Stimulated activated CD8-positive, alpha-beta memory T cell treated with anti-CD3 and anti-CD28 coated beads, Interleukin-7, amount 100 ng/mL, for 24 hours (primary cell): Measurements from ENCODE around the gene HDAC8.
"Not testable (repeated sequence)": the region's sequence is repeated elsewhere in the genome, so short reads cannot be mapped to it uniquely, and the experiment has no call there.

ENCODE experiments used
- DNase-seq: peaks from one replicate; pipeline ENCODE4 v3.0.0-alpha.2; 2020; ENCODE audit warnings: low read depth

Gene HDAC8

DNA sequence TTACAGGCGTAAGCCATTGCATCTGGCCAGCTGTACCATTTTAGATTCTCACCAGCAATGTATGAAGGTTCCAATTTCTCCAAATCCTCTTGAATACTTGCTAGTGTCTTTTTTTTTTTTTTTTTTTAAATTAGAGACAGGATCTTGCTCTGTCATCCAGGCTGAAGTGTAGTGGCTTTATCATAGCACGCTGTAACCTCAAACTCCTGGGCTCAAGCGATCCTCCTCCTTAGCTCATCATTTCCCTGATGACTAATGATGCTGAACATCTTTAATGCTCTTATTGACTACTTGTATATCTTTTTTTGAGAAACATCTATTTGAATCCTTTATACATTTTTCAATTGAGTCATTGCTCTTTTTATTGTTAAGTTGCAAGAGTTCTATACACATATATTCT lies 40.3 kb downstream of the HDAC8 start:
- no peak for DNase-seq

DNA sequence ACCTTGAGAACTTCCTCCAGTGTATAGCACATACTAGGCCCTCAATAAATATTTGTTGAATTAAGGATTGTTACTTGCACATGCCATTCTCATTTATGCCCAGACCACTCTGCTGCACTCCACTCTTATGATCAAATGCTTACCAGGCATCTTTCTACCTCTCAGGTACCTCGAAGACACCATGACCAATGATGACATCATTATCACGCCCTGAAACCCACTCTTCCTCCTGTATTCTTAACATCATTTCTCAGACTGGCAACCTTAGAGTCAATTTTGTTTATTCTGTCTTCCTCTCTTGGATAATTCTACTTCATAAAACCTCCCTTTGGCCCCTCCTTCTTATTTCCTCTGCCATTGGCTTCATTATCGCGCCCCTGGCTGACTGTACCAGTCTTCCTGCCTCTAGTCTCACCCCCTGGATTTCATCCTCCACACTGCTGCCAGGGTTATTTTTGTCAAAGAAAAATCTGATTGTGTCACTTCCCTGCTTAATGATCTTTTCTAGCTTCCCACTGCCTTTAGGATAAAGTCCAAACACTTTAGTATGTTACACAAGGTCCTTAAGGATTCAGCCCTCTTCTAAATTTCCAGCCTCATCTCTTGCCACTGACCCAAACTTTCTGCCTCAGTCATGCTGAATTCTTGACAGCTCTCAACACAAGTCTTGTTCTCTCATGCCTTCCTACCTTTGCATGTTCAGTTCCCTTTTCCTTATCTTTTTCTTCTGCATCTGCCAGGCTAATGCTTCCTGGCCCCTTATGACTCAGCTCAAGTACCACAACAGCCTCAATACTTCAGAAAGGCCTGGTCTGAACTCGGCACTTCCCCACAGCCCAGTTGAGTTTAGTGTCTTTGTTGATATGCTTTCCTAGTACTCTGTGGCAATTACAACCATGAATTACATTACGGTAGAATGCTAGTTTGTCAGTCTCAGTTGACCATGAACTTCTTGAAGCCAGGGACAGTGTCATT lies 45.8 kb downstream of the HDAC8 start:
- DNase-seq = no peak

DNA sequence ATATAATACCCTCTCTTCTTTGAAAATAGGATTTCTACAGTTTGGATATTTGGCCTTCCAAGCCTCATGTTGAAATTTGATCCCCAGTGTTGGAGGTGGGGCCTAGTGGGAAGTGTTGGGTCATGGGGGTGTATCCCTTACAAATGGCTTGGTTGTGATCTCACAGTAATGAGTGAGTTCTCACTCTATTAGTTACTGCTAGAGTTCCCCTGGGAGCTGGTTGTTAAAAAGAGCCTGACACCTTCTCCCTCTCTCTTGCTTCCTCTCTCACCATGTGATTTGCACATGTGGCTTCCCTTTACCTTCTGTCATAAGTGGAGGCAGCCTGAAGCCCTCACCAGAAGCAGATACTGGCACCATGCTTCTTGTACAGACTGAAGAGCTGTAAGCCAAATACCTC lies 73.9 kb downstream of the HDAC8 start:
- no peak for DNase-seq

DNA sequence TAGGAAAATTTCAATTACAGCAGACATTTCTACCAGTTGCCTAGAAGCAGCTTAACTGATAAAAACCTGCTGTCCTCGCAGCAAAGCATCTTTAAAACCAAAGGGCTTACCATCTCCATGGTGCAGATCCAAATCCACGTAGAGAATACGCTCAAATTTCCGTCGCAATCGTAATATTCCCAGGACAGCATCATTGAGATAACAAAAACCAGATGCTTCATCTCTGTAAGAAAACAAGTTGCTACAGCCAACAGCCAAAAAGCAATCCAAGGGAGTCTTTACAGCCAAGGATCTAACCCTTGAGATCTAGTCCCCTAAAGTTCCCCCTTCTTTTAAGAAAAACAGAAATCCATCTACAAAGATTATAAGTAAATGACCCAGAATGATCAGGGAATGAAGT lies 77.6 kb downstream of the HDAC8 start:
- no peak for DNase-seq

DNA sequence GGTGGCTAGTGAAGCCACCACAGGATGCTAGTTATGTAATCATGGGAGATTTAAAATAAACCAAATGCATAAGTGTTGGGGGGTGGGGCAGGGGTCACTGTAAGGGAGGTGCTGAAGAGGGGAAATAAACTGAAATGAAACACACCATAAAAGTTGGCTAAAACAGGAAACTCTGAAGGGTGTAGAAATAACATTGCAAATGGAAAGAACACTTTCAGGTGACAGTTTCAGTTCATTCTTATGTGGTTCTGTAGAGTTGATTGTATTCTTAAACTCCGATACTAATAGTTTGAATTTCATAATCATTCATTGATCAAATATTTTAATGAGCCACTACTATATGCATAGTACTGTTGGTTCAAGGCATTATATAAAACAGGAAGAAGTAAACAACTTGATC lies 80.1 kb downstream of the HDAC8 start:
- DNase-seq = no peak

DNA sequence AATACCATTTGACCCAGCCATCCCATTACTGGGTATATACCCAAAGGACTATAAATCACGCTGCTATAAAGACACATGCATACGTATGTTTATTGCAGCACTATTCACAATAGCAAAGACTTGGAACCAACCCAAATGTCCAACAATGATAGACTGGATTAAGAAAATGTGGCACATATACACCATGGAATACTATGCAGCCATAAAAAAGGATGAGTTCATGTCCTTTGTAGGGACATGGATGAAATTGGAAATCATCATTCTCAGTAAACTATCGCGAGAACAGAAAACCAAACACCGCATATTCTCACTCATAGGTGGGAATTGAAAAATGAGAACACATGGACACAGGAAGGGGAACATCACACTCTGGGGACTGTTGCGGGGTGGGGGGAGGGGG lies 82.4 kb downstream of the HDAC8 start:
- not testable (repeated sequence) for DNase-seq

DNA sequence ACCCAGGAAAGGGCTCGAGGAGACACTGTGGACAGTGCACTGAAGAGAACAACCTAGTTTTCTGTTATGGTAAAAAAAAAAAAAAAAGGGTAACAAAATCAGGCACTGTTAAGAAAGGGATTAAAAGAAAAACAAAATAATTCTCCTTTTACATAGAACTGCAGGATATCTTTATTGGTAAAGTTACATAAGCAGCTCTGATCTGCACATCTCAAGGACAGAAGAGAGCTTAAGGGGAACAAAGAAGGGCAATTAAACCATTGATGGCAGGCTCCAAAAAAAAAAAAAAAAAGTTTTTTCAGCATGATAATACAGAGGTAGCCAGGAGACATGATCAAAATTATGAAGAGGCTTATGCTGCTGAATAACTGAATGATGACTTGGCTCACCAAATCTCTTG lies 85.0 kb downstream of the HDAC8 start:
- DNase-seq = no peak

DNA sequence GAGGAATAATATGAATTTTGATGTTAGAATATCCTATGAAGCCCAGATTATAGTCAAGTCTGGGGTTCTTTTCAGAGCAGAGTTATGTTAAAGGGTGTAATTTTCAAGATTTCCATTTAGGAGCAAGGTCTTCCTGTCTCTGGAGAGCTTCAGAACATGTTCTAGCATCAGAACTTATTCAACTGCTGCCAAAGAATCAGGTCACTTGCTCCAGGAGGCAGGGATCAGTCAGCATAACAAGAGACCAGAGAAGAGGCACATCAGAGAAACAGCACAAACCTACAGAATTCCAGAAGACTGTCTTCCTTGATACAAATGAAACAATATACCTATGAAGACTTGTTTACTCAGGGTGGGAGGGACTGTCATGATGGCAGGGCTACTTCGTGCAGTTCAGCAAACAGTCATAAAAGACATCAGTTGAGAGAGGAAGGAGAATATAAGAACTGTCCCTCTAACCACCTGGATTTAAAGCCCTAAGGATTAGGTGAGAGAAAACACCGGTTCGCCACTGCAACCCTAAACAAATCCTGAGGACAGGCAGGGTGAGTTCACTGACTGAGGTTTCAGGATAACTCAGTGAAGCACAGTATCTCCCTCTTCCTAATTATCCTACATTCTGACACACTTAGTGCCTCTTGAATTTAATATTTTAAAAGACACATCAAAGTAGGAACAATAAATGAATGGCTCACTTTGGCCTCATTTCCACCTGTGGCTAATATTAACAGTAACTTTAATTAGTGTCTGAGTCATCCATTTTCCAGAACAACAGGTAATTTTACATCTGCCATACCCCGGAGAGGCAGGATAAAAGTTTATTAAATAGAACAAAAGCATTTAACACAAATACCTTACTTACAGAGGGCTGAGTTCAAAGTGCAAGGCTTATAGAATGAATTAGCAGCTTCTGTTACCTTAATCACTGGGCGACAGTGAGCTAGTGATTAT lies 93.0 kb downstream of the HDAC8 start:
- no peak for DNase-seq

DNA sequence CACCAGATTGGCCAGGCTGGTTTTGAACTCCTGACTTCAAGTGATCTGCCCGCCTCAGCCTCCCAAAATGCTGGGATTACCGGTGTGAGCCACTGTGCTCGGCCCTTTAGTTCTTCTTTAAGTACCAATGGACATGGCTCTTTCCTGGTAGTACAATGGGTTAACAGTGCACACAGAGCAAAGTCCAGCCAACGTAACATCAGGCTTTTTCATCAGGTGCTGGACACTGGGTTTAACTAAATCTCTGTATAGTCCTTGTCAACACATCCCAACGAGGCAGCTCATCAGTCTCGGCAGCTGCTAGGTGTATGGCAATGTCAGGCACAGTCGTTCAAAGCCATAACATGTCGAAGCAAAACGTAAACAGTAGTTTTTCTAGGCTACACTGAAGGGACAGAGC lies 93.8 kb downstream of the HDAC8 start:
- DNase-seq = no peak

DNA sequence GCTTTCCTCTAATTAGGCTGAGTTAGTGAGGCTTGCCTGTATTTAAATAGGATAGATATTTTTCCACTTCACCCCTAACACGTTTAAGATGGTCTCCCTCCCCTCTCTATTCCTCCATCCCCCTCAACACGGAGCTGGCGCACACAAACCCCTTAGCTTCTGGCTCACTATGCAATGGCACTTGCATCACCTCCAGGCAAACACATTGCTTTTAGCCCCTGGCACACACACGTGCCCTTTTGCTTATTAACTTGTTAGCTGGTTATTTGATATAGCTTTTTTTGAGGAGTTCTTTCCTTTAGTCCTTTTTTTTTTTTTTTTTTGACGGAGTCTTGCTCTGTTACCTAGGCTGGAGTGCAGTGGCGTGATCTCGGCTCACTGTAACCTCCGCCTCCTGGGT lies 94.3 kb downstream of the HDAC8 start:
- DNase-seq = no peak

DNA sequence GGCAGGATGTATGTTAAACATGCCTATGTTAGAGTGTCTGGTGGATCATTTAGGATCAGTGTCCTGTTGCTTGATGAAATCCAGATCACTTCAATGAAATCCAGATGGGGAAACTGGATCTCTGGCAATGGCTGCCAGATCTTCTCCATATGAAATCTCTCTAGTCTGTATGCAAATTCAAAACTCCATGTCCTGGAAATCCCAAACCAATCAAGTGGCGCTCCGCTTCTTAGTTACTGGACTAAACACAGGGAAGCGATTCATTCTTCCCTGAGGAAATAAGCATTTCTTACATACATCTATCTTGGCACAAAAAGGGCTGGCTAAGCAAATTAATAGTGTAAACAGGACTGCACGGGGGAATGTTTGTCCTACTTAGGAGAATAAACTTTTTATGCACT lies 94.9 kb downstream of the HDAC8 start:
- no peak for DNase-seq

DNA sequence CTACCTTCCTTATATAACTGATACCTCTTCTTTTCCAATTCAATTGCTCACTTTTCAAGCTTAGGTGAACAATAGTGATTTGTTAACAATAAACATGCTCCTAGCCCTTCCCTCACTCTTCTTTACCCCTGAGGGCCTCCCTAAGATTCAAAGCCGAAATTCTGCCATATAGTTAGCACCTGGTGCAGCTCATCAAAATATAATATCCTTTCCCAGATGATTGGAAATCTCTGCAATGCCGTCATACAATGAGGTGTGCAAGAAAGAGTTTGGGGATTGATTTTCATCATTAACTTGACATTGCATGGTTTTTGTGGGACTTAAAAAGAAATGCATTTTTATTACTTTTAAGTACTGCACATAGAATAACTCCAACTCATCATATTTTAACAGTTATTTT lies 95.3 kb downstream of the HDAC8 start:
- DNase-seq = no peak

DNA sequence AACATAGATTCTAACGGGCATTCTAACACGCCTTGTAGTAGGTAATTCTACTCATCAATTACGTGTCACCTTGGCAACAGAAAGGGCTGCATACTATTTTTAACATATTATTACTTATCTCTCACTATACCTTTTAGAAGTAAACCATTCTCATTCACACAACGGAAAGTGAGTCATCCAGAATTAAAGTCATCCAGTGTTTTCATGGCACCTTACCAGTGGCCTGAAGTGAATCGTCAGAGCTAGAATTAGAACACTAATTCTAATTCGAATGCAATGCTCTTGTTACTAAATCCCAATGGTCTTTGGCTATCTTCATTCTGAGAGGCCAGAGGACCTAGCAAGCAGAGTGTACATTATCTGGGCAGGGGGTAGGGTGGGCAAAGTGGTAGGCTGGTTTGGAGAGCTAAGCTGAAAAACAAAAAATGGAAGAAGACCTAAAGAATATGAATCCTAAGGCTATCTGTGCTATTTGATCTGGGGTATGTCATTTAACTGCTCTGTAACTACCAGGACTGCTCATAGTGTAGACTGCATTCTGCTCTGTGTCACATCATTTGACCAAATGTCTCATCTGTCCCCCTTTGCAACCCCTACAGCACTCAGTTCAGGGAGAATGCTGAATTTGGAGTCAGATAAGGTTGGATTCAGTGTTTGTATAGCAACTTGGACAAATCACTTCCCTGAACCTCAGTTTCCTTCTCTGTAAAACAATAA lies 96.5 kb downstream of the HDAC8 start:
- DNase-seq = no peak

DNA sequence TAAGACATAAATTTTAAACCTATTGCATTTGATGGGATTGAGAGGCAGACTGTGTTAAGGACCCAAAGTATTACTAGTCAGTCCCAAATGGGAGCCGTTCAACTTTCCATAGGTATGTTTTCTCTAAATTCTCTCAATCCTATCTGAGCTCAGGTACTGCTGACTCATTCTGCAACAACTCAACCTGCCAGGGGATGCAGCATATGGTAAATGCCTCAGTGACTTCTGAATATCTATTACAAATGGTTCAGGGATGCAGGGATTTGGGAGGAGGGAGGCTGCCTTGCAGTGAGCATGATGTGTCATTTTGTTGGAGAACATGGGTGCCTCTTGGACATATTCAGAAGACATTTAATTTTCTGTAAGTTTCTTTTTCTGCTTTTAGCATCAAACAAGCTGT lies 97.3 kb downstream of the HDAC8 start:
- no peak for DNase-seq

DNA sequence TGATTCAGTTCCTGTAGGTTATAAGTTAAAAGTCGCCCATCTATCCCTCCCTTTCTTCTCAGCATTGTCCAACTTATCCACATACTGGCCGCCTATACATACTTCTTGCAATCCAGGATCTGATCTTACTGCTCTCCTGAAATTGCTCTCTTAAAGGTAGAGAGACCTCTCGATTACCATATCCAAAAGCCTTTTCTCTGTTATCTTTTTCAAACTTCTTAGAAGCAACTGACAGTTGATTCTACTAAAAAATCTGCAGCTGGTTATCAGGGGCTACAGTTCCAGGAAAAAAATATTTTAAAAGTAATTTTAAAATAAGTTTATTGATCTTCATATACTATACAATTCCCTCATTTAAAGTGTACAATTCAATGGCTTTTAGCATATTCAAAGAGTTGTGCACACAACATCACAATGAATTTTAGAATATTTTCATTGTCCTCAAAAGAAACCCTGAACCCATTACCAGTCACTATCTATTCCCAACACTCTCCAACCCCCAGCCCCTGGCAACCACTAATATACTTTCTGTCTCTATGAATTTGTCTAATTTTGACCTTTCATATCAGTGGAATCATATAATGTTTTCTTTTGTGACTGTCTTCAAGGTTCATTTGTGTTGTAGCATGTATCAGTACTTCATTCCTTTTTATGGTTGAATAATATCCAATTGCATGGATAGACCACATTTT lies 102.0 kb downstream of the HDAC8 start:
- DNase-seq = no peak

DNA sequence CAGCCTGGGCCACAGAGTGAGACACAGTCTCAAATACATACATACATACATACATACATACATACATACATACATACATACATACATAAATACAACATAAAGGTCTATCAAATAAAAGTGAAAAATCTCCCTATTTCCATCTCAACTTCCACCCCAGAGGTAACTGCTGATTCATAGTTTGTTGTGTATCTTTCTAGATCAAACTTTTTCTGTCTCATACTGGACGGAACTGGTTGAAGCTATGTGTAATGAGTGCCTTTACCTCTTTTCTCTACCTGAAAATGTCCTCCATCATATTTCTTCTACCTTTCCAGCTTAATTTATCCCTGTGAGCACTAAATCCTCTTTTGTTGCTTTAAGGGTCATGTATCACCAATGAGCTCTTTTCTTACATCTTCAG lies 102.5 kb downstream of the HDAC8 start:
- DNase-seq = no peak

DNA sequence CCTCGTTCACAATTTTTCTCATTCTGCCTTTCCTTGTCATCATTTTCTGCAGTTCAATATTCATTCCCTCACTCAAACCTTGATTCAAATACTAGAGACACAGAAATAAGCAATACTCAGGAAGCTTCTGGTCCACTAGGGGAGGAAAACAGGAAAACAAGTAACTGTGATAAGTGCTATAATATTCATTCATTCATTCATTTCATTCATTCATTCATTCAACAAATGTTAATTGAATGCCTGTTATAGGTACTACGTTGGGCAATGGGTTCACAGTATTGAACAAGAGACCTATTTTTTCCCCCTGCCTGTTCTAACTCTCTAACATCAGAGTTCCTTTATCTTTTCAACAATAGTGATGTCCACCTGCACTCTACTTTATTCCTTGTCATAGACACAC lies 104.0 kb downstream of the HDAC8 start:
- DNase-seq = no peak

DNA sequence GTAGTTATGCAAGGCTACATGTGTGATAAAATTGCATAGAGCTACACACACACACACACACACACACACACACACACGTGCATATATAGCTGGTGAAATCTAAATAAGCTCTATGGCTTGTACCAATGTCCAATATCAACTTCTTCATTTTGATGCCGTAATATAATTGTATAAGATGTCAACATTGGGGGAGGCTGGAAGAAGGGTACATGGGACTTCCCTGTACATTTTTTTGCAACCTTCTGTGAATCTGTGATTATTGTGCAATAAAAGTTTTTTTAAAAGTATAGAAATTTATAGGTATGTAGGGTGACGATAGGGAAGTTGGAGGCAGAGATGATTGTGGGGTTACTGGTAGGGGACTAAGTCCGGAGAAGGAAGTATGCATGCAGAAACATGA lies 105.5 kb downstream of the HDAC8 start:
- DNase-seq = no peak

DNA sequence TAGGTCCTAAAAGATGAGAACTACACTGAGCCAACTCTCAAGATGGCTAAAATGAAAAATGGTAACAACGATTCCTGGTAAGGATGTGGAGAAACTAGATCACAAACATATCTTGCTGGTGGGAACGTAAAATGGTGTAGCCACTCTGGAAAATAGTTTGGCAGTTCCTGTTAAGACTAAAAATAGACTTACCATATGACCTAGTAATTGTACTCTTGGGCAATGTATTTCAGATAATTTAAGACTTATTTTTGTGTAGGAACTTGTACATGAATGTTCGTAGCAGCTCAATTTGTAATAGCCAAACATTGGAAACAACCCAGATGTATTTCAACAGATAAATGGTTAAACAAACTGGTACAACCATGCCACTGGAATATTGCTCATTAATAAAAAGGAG lies 106.2 kb downstream of the HDAC8 start:
- no peak for DNase-seq

DNA sequence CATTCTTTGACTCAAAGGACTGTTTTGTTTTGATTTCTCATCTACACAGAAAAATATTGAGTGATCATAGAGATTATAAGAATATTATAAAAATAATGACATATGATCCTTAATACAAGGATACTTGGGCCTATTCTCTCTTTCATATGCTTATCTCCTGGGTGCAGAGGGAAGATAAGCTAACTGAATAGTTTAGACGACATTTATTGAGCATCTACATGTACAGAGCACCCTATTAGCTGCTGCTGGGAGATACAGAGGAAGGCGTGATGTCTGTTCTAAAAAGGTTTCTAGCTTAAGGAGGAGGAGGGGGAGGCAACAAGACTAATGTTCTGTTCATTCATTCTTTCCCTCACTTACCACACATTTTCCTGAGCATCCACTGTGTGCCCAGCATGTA lies 106.8 kb downstream of the HDAC8 start:
- DNase-seq = no peak

DNA sequence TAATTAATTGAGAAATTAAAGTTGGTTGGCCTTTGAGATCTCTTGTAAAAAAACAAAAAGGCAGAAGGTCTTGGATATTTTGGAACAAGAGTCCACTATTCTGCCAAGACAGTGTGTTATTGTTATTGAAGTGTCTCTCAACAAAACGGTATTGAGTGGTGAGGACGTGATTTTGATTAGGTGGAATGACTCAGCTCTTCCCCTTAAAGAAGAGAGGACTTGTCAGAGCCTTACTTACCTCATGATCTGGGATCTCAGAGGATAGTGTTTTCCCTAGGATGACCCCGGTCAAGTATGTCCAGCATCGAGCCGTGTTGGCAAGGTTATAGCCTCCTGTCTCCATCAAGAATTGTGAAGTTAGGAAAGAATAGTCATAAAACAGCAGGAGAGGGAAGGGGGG lies 110.9 kb downstream of the HDAC8 start:
- no peak for DNase-seq

DNA sequence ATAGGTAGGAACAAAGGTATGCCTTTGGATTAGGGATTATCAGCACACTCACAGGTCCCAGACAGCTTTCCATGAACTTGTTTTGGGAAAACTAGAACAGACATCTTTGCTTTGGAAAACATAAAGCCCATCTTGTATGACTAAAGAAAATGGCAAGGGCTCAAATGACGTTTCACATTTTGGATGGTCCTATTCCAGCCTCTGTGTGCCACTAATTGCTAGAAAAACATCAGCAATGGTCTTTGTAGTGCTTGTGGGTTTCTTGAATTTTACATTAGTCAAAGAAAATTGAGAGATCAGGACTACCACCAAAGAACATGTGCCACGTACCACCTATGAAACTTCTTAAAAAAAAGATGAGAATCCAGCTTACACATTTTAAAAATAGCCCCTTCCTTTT lies 111.4 kb downstream of the HDAC8 start:
- DNase-seq = no peak
